ENCODE measurements around the gene GPR176.

Gene GPR176

GRCh38 chr15:39797407-39797806, 122.7 kb downstream of the GPR176 start:
- peaks cover 11% of the 10 kb centered on the region for H3K36me3 ChIP-seq (replicated peaks)
- H3K4me3 ChIP-seq (ENCODE audit: low read depth, low read length) = no peak overlapping the region
- TF ChIP-seq, protein P1, sequence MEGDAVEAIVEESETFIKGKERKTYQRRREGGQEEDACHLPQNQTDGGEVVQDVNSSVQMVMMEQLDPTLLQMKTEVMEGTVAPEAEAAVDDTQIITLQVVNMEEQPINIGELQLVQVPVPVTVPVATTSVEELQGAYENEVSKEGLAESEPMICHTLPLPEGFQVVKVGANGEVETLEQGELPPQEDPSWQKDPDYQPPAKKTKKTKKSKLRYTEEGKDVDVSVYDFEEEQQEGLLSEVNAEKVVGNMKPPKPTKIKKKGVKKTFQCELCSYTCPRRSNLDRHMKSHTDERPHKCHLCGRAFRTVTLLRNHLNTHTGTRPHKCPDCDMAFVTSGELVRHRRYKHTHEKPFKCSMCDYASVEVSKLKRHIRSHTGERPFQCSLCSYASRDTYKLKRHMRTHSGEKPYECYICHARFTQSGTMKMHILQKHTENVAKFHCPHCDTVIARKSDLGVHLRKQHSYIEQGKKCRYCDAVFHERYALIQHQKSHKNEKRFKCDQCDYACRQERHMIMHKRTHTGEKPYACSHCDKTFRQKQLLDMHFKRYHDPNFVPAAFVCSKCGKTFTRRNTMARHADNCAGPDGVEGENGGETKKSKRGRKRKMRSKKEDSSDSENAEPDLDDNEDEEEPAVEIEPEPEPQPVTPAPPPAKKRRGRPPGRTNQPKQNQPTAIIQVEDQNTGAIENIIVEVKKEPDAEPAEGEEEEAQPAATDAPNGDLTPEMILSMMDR (IDR thresholded peaks at IDR 0.05; ENCODE audit: low read depth, low read length, missing control alignments) = no peak
- no peak for DNase-seq
- no peak overlapping the region for H3K27ac ChIP-seq
- in situ Hi-C loops (cut with HindIII; ENCODE audit: low pct_ligation_motif_present, low sequenced_read_pairs) = no loop called here
- H3K27me3 ChIP-seq (replicated peaks) = no peaks in the 10 kb centered on the region

DNA sequence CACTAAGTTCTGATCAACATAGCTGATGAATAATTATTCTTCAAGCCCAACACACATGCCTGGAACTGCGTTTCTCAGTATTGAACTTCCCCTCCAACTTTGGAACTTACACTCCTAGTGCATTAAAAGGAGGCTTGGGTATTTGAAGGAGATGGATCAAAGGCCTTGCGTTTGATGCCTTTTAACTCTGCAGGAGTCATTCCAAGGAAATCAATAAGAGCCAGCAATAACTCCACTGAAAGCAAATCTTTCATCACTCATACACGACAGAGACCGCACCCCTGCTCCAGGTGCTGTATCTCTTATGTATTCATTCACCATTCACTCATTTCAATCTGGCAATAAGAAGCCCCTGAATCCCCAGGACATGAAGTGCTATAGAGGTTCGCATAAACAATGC, 123.5 kb downstream of the GPR176 start:
- Histone ChIP-seq H3K36me3 (replicated peaks) (peaks cover 6% of the 10 kb centered on the region), H3K27me3 (replicated peaks) (no peaks in the 10 kb centered on the region), H3K27ac (no peak overlapping the region), H3K4me3 (ENCODE audit: low read depth, low read length) (no peak overlapping the region)
- TF ChIP-seq, protein P1 (IDR thresholded peaks at IDR 0.05; ENCODE audit: low read depth, low read length, missing control alignments) = no peak
- in situ Hi-C loops (cut with HindIII; ENCODE audit: low pct_ligation_motif_present, low sequenced_read_pairs) = no loop called here
- DNase-seq = no peak

GRCh38 chr15:39795486-39795885, 124.6 kb downstream of the GPR176 start:
- no peak overlapping the region for H3K4me3 ChIP-seq (ENCODE audit: low read depth, low read length)
- DNase-seq = no peak
- no peaks in the 10 kb centered on the region for H3K27me3 ChIP-seq (replicated peaks)
- in situ Hi-C loops (cut with HindIII; ENCODE audit: low pct_ligation_motif_present, low sequenced_read_pairs) = no loop called here
- H3K36me3 ChIP-seq (replicated peaks) = peaks cover under 1% of the 10 kb centered on the region
- TF ChIP-seq, protein P1 (IDR thresholded peaks at IDR 0.05; ENCODE audit: low read depth, low read length, missing control alignments) = no peak
- no peak overlapping the region for H3K27ac ChIP-seq

- no peak for DNase-seq
Measured at GRCh38 chr15:39794954-39795353, 125.1 kb downstream of the GPR176 start.

DNA sequence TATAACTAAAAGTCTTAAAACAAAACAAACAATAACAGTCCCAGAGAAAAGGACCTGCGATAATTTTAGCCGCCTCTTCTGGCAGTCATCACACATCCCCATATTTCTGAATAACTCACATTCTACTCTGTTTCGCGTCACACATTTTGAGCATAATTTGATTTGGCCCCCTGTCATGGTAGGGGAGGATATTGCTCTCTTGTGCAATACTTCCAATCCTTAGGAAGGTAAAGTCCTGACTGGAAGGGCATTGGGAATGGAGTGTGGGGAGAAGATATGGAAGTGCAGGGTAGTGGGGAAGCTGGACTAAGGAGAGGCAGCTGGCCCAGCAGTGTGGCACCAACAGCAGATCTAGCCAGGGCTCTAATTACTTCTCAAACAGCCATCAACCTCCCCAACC, 126.1 kb downstream of the GPR176 start:
- no peak for DNase-seq
- TF ChIP-seq, protein P1 (IDR thresholded peaks at IDR 0.05; ENCODE audit: low read depth, low read length, missing control alignments) = no peak
- Histone ChIP-seq H3K36me3 (replicated peaks) (no peaks in the 10 kb centered on the region), H3K4me3 (ENCODE audit: low read depth, low read length) (no peak overlapping the region), H3K27ac (no peak overlapping the region), H3K27me3 (replicated peaks) (no peaks in the 10 kb centered on the region)
- in situ Hi-C loops (cut with HindIII; ENCODE audit: low pct_ligation_motif_present, low sequenced_read_pairs) = no loop called here

More at GRCh38 chr15:39794954-39795353, 125.1 kb downstream of the GPR176 start:
- Histone ChIP-seq H3K27ac (no peak overlapping the region), H3K36me3 (replicated peaks) (no peaks in the 10 kb centered on the region), H3K27me3 (replicated peaks) (no peaks in the 10 kb centered on the region), H3K4me3 (ENCODE audit: low read depth, low read length) (no peak overlapping the region)
- in situ Hi-C loops (cut with HindIII; ENCODE audit: low pct_ligation_motif_present, low sequenced_read_pairs) = no loop called here
- TF ChIP-seq, protein P1 (IDR thresholded peaks at IDR 0.05; ENCODE audit: low read depth, low read length, missing control alignments) = no peak

GRCh38 chr15:39792844-39793335, 127.2 kb downstream of the GPR176 start:
- TF ChIP-seq, protein P1 (IDR thresholded peaks at IDR 0.05; ENCODE audit: low read depth, low read length, missing control alignments) = no peak
- Histone ChIP-seq H3K4me3 (ENCODE audit: low read depth, low read length) (no peak overlapping the region), H3K27ac (no peak overlapping the region), H3K27me3 (replicated peaks) (no peaks in the 10 kb centered on the region), H3K36me3 (replicated peaks) (no peaks in the 10 kb centered on the region)
- DNase-seq = peak; percentile 28
- in situ Hi-C loops (cut with HindIII; ENCODE audit: low pct_ligation_motif_present, low sequenced_read_pairs) = no loop called here

Data from brain microvascular endothelial cell (primary cell).